Tongue (tissue), 2 donors: ENCODE measurements around the gene LRRC31. TPM values are rescaled to one million over a fixed set of nuclear protein-coding genes. Genes with fewer than 3 reads are reported as not detected.

Experiments used
- DNase-seq: peaks from one replicate; pipeline ENCODE4 v3.0.0-alpha.2; 2015
- total RNA-seq: library from RNA; depleted of rRNA; stranded (reverse); fragments of >200 nt; gene quantifications from one replicate; pipeline ENCODE4 v1.2.3, GENCODE V29; 2014

Gene LRRC31
- total RNA-seq, 1 donor from 2014 or later = not detected

- DNase-seq = peak; percentile 82
Measured at GRCh38 chr3:169863458-169863899, 6.3 kb downstream of the LRRC31 start.

DNA sequence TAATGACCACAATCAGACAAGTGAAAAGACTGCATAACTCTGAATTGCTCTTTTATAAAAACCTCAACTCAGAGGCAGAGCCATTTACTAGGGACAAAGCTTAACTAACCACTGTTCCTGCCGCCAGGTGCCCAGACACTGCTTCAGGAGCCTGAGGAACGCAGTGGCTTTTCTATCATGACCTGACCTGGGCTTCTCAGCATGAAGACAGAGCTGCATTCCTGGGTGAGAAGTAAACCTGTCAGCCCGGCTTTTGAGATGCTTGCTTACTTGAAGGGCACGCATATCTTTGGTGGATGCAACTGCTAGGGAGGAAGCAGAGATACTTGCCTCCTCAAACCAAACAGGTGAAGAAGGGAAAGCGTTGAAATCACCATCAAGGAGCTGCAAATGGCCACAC is 7.9 kb downstream of the LRRC31 start:
- no peak for DNase-seq

DNA sequence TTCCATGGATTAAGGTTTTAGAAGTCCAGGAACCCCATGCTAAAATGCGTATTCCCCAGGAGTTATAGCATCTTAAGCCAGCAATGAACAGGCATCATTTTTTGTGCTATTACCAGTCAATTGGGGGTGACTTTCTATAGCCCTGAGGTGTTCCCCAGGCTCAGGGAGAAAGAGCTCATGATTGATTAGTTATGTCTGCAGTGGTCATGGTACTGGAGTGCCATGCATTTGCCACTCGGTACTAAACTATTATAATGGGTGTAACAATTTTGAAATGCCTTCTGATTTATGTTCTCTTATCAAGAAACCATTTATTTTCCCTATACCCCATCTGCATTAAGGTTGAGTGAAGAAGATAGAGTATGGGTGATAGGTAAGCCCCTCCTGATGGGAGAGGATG is 11.9 kb downstream of the LRRC31 start:
- no peak for DNase-seq

- DNase-seq = no peak
Measured at GRCh38 chr3:169855514-169855913, 14.2 kb downstream of the LRRC31 start.

- no peak for DNase-seq
Measured at GRCh38 chr3:169850618-169851017, 19.1 kb downstream of the LRRC31 start.

DNA sequence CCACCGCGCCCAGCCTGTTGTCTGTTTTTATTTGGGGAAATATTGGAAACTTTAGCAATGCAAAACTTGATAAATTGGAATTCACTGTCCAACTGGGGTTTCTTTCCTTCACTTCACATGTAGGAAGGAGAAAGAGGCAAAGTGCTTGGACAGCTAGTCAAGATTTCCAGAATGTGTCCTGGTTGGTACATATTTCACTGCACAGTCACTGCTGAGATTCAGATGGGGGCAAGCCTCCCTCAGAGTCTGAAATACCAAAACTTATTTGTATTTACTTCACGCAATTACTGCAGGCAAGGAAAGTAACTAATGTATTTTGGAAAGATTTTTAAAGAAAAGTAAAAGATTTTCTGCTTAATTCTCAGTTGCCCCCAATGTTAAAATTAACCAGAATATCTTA is 21.0 kb downstream of the LRRC31 start:
- DNase-seq = no peak

DNA sequence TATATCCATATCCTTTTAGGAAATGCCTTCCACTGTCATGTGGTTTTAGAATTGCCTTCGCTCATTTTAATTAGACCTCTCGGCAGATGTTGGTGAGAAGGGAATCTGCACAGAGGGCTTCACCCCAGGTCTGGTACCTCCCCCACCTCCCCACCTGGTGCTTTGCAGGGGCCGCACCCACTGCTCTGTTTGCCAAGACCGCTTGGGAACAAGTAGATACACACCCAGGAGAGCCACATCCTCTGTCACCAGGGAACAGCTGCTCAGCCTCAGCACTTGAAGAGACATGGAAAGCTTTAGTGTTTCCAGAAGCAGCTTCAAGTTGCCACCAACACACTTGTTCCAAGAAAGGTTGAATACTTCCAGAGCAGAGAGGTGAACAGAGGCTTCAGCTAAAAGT is 21.8 kb downstream of the LRRC31 start:
- DNase-seq = peak; percentile 81

- DNase-seq = no peak
Measured at GRCh38 chr3:169846458-169847193, 23.1 kb downstream of the LRRC31 start.

- no peak for DNase-seq
Measured at GRCh38 chr3:169842960-169843359, 26.8 kb downstream of the LRRC31 start.

DNA sequence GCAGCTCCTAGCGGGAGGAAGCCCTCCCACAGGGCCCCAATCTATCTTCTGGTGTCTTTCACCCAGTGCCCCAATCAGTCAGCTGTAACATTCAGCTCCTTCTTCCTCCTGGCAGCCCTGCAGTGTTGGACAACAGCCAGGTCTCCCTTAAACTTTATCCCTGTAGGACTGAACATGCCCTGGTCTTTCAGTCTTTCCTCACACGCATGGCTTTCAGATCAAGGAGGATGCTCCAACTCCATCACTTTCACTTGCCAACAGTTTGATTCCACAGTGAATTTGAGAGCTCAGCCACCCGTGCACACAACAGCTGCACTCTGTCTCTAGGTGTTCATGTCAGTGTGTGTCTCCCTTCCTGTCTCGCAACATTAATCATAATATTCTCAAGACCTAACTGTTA is 28.6 kb downstream of the LRRC31 start:
- DNase-seq = no peak

- DNase-seq = no peak
Measured at GRCh38 chr3:169838511-169839030, 31.2 kb downstream of the LRRC31 start.

- DNase-seq = no peak
Measured at GRCh38 chr3:169836942-169837275, 32.8 kb downstream of the LRRC31 start.

DNA sequence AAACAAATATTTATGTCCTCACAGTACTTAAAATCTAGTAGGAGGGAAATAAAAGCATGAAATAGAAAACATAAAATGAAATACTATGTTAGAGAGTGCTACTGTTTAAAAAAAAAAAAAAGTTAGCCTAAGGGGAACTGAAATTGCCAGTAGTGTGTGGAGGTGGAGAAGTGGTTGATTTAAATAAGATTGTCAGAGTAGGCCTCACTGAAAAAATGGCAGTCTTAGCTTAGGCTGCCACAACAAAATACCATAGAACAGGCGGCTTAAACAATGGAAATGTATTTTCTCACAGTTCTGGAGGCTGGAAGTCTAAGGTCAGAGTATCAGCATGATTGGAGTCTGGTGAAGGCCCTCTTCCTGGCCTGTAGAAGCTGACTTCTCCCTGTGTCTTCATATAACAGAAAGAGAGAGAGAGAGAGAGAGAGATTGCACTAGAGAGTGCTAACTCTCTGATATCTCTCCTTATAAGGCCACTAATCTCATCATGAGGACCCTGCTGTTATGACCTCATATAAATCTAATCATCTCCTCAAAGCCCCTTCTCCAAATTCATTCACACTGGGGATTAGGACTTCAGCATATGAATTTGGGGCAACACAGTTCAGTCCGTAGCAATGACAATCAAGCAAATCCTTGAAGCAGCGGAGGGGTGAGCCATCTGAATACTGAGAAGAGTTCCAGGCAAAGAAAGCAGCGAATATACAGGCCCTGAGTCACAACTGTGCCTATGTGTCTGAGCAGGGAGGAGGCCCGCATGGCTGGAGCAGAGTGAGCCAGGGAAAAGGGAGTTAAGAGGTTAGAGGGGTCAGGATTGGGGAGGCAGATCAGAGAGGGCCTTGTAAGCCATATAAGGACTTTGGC is 33.4 kb downstream of the LRRC31 start:
- DNase-seq = no peak

DNA sequence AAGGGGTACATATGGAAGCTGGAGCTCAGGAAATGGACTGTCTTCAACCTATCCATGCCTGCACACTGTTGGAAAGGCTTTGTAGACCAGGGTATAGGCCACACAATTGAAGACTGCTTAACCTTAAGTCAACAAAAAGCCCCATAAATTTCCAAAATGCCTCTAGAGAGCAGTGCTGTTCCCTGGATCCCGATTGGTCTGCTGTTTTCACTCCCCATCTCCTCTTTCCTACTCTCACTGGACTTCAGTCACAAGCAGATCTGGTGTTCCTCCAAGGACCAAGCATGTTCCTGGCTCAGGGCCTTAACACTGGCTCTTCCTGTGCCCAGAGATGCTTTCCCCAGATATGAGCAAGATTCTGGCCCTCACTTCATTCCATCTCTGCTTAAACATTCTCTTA is 34.2 kb downstream of the LRRC31 start:
- DNase-seq = no peak

- DNase-seq = no peak
Measured at GRCh38 chr3:169827712-169828111, 42.0 kb downstream of the LRRC31 start.

DNA sequence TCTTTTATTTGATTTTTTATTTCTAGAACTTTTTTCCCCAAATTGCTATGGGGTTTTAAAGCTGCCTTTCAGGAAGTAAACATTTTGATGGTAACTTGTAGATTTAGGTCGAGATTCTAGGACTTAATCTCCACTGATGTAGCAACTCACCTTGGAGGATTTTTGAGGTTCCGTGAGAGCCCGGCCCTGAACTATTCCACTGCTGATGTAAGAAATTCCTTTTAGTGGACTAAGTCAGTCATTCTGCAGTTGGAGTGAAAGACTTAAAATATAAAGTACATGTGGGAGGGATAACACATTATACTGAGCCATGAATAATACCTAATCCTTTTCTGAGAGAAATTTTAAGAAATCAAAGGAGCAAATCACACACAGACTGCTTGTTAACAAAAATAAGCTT is 44.4 kb downstream of the LRRC31 start:
- DNase-seq = no peak

DNA sequence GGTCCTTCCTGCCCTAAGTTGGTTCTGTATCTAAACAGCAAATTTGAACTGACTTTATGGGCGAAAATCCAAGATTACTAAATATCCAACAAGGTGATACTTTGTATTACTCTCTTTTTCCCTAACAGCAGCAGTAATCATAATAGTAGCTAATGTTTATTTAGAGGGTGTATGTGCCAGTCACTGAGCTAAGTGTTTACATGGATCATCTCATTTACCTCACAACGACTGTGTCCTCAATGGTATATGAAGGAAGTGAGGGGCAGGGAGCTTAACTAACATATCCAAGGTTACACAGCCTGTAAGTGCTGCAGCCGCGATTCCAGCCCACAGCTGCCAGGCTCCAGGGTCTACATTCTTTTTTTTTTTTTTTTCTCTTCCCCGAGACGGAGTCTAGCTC is 46.8 kb downstream of the LRRC31 start:
- DNase-seq = peak; percentile 18

- DNase-seq = no peak
Measured at GRCh38 chr3:169822540-169822939, 47.2 kb downstream of the LRRC31 start.

- no peak for DNase-seq
Measured at GRCh38 chr3:169822091-169822490, 47.6 kb downstream of the LRRC31 start.

- no peak for DNase-seq
Measured at GRCh38 chr3:169818316-169818715, 51.4 kb downstream of the LRRC31 start.

DNA sequence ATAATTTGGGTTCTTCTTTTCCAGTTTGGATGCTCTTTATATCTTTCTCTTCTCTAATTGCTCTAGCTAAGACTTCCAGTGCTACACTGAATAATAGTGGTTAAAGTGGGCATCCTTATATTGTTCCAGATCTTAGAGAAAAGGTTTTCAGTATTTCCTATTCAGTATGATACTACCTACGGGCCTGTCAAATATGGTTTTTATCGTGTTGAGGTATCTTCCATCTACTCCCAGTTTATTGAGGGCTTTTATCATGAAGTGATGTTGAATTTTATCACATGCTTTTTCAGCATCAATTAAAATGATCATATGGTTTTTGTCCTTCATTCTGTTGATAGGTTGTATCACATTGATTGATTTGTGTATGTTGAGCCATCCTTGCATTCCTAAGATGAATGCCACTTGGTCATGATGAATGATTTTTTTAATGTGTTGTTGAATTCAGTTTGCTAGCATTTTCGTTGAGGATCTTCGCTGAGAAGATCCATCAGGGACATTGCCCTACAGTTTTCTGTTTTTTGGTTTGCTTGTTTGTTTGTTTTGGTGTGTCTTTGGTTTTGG is 54.1 kb downstream of the LRRC31 start:
- no peak for DNase-seq

DNA sequence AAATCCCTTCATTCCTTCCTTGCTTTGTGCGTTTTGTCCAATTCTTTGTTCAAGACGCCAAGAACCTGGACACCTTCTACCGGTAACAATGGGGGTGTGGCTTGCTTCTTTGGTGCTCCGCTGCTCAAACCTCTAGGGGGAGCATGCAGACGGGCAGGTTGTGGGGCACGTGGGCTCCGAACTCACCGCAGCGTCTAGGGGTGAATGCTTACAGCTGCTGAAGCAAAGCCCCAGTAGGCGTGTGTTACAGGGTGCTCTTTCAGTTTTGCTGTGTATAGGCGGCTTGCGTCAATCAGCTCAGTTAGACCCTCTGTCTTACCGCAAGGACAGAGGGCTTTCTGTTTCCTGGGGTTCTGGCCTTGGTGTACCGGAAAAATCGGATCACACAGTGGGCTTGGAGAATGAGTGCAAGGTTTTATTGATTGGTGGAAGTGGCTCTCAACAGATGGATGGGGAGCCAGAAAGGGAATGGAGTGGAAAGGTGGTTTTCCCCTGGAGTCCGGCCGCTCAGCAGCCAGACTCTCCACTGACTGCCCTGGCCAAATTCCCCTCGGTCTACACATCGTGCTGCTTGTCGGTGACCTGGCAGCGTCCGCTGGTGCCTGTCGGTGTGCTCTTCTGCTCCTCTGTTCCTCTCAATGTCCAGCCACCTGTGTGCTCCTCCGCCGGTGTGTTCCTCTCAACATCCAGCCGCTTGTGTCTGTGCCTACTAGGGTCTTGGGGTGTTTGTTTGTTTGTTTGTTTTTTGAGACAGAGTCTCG is 55.8 kb downstream of the LRRC31 start:
- DNase-seq = peak; percentile 24
